Colonic mucosa (tissue), 4 donors: ENCODE measurements around the gene NRARP. TPM values are rescaled to one million over a fixed set of nuclear protein-coding genes. Genes with fewer than 3 reads are reported as not detected.

Experiments
- DNase-seq: peaks from one replicate; pipeline ENCODE4 v3.0.0-alpha.2; 2020
- H3K27ac ChIP-seq: fragments of 200-600 bp; one replicate; pipeline ENCODE4 v1.8.0; 2021
- H3K27me3 ChIP-seq: fragments of 200-600 bp; one replicate; pipeline ENCODE4 v1.8.0; 2021
- H3K36me3 ChIP-seq: fragments of 200-600 bp; one replicate; pipeline ENCODE4 v1.8.0; 2021
- H3K4me1 ChIP-seq: fragments of 200-600 bp; one replicate; pipeline ENCODE4 v1.8.0; 2021; ENCODE audit warnings: mild to moderate bottlenecking
- H3K4me3 ChIP-seq: fragments of 200-600 bp; one replicate; pipeline ENCODE4 v1.8.0; 2021
- H3K9ac ChIP-seq, 2 donors: one replicate each; pipeline ENCODE4 v1.7.0; 2013; ENCODE audit warnings: control low read depth in 2 of 2, low read depth in 2 of 2, low read length in 2 of 2
- H3K9me3 ChIP-seq: fragments of 200-600 bp; one replicate; pipeline ENCODE4 v1.8.0; 2021
- CTCF ChIP-seq: fragments of 200-600 bp; IDR thresholded peaks from one replicate; pipeline ENCODE4 v1.8.0; 2022; ENCODE audit warnings: antibody characterized with exemption, mild to moderate bottlenecking
- intact Hi-C: fragments of 100-400 bp; cut with DNase I; formaldehyde crosslinking; loops from one replicate; pipeline ENCODE4 v1.14.1; 2022
- total RNA-seq, 2 donors: library from RNA; stranded (reverse); fragmentation: NEBNext Ultra II Directional in 1 of 2; extraction: Animal tissue kit (Norgen Biotek cat#: 25700) in 1 of 2; gene quantifications; one replicate each; pipeline ENCODE4 v1.2.1, GENCODE V29; 2021
- donor health status: healthy.
- donor health status: DM: no; HTN: no; CAD: no.
- donor health status: DM: no; HTN: no; CAD: no.

Gene NRARP
- total RNA-seq, 2 donors from 2014 or later: 120 to 178 TPM

GRCh38 chr9:137272241-137273094, 29.6 kb downstream of the NRARP start:
- TF ChIP-seq CTCF: no peak
- intact Hi-C loops: no loop called here
- Histone ChIP-seq H3K9ac (no peak overlapping the region), H3K27ac (no peak overlapping the region), H3K4me3 (no peak overlapping the region), H3K27me3 (no peaks in the 10 kb centered on the region), H3K9me3 (no peaks in the 10 kb centered on the region), H3K36me3 (no peaks in the 10 kb centered on the region), H3K4me1 (peaks cover 24% of the 10 kb centered on the region)
- no peak for DNase-seq

- Histone ChIP-seq H3K4me1 (peaks cover 17% of the 10 kb centered on the region), H3K27me3 (no peaks in the 10 kb centered on the region), H3K4me3 (no peak overlapping the region), H3K27ac (no peak overlapping the region), H3K9ac (no peak overlapping the region), H3K9me3 (no peaks in the 10 kb centered on the region), H3K36me3 (no peaks in the 10 kb centered on the region)
- no peak for TF ChIP-seq CTCF
- no peak for DNase-seq
- intact Hi-C loops: no loop called here
Observed at GRCh38 chr9:137271696-137272076, 30.4 kb downstream of the NRARP start.

- Histone ChIP-seq H3K9ac (no peak overlapping the region), H3K9me3 (no peaks in the 10 kb centered on the region), H3K27ac (no peak overlapping the region), H3K36me3 (peaks cover 3% of the 10 kb centered on the region), H3K4me3 (no peak overlapping the region), H3K27me3 (no peaks in the 10 kb centered on the region), H3K4me1 (peaks cover 12% of the 10 kb centered on the region)
- intact Hi-C loops: no loop called here
- no peak for TF ChIP-seq CTCF
- no peak for DNase-seq
Observed at GRCh38 chr9:137270929-137271695, 31.0 kb downstream of the NRARP start.

- no peak for TF ChIP-seq CTCF
- peak; percentile 69 for DNase-seq
- no peaks in the 10 kb centered on the region for H3K9me3 ChIP-seq
- peak overlapping the region in 1 of 2 donors; percentile 69 for H3K9ac ChIP-seq
- H3K27ac ChIP-seq: peak overlapping the region; percentile 40
- H3K36me3 ChIP-seq: peaks cover 10% of the 10 kb centered on the region
- no peaks in the 10 kb centered on the region for H3K27me3 ChIP-seq
- H3K4me3 ChIP-seq: peak overlapping the region; percentile 1
- peaks cover 12% of the 10 kb centered on the region for H3K4me1 ChIP-seq
- intact Hi-C loops: no loop called here
Observed at GRCh38 chr9:137269231-137269772, 32.8 kb downstream of the NRARP start.

GRCh38 chr9:137268538-137269201, 33.4 kb downstream of the NRARP start:
- intact Hi-C loops: no loop called here

More at GRCh38 chr9:137268538-137269201, 33.4 kb downstream of the NRARP start:
- Histone ChIP-seq H3K27me3 (no peaks in the 10 kb centered on the region), H3K36me3 (peaks cover 14% of the 10 kb centered on the region), H3K4me1 (peaks cover 12% of the 10 kb centered on the region), H3K27ac (peak overlapping the region; percentile 40), H3K9ac (peak overlapping the region in 1 of 2 donors; percentile 69), H3K9me3 (no peaks in the 10 kb centered on the region), H3K4me3 (peak overlapping the region; percentile 1)
- TF ChIP-seq CTCF: no peak
- no peak for DNase-seq
